ENCODE data around the gene WDR36.

WDR36 gene

GRCh38 chr5:111092062-111092853, at the start of gene WDR36:
WDR36 (plus strand) TSS chr5:111092348; CDS start chr5:111092457, 109 bp downstream.
- DNase-seq (ENCODE audit: low read depth) = peak; percentile 80

GRCh38 chr5:111043712-111044506, 48.2 kb upstream of the WDR36 start:
- DNase-seq (ENCODE audit: low read depth) = no peak

GRCh38 chr5:111058064-111058463, 34.1 kb upstream of the WDR36 start:
- no peak for DNase-seq (ENCODE audit: low read depth)

- no peak for DNase-seq (ENCODE audit: low read depth)
Observed at GRCh38 chr5:111060169-111060568, 32.0 kb upstream of the WDR36 start.

GRCh38 chr5:111061618-111062017, 30.5 kb upstream of the WDR36 start:
- DNase-seq (ENCODE audit: low read depth) = no peak

GRCh38 chr5:111063709-111064322, 28.3 kb upstream of the WDR36 start:
- no peak for DNase-seq (ENCODE audit: low read depth)

GRCh38 chr5:111066261-111066938, 25.7 kb upstream of the WDR36 start:
- DNase-seq (ENCODE audit: low read depth) = no peak

GRCh38 chr5:111068213-111068612, 23.9 kb upstream of the WDR36 start:
- DNase-seq (ENCODE audit: low read depth) = no peak

GRCh38 chr5:111069839-111070238, 22.3 kb upstream of the WDR36 start:
- no peak for DNase-seq (ENCODE audit: low read depth)

GRCh38 chr5:111070272-111071134, 21.6 kb upstream of the WDR36 start:
- DNase-seq (ENCODE audit: low read depth) = no peak

GRCh38 chr5:111071413-111071812, 20.7 kb upstream of the WDR36 start, which contains the start of gene TSLP:
TSLP (plus strand) TSS chr5:111071713; CDS start chr5:111071891, 178 bp downstream.
- no peak for DNase-seq (ENCODE audit: low read depth)

GRCh38 chr5:111072949-111073682, 19.0 kb upstream of the WDR36 start:
- peak; percentile 24 for DNase-seq (ENCODE audit: low read depth)

- no peak for DNase-seq (ENCODE audit: low read depth)
Observed at GRCh38 chr5:111074244-111074643, 17.9 kb upstream of the WDR36 start.

GRCh38 chr5:111075520-111075919, 16.6 kb upstream of the WDR36 start:
- DNase-seq (ENCODE audit: low read depth) = no peak

- no peak for DNase-seq (ENCODE audit: low read depth)
Observed at GRCh38 chr5:111076091-111076490, 16.1 kb upstream of the WDR36 start.

GRCh38 chr5:111077678-111078077, 14.5 kb upstream of the WDR36 start:
- no peak for DNase-seq (ENCODE audit: low read depth)

- DNase-seq (ENCODE audit: low read depth) = no peak
Observed at GRCh38 chr5:111079846-111080245, 12.3 kb upstream of the WDR36 start.

- DNase-seq (ENCODE audit: low read depth) = no peak
Observed at GRCh38 chr5:111083323-111083722, 8.8 kb upstream of the WDR36 start.

GRCh38 chr5:111095982-111096381, 3.8 kb downstream of the WDR36 start:
- DNase-seq (ENCODE audit: low read depth) = no peak

- DNase-seq (ENCODE audit: low read depth) = no peak
Observed at GRCh38 chr5:111099058-111099778, 7.1 kb downstream of the WDR36 start.
